Measurements from ENCODE around the gene INPP5A.
"Not testable (repeated sequence)": the region's sequence is repeated elsewhere in the genome, so short reads cannot be mapped to it uniquely, and the experiment has no call there.

Gene INPP5A

DNA sequence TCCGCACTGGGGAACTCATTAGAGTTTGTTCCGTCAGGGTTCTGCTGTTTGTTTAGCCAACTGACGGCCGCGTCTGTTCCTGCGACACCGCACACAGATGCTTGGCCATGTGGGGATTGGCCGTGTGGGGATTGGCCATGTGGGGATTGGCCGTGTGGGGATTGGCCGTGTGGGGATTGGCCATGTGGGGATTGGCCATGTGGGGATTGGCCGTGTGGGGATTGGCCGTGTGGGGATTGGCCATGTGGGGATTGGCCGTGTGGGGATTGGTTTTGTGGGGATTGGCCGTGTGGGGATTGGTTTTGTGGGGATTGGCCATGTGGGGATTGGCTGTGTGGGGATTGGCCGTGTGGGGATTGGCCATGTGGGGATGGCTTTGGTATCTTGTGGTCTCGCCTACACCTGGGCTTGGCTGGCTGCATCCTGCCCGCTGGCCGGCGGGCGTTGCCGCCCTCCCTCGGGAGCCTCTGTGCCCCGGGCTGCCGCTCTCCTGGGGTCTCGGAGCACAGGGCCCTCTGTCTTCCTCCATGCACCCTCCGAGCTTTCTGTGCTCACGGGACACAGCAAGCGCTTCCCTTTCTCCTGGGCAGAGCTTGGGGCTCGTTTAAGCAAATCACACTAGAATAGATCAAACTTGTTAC is 185.9 kb downstream of the INPP5A start:
- no peak for DNase-seq (ENCODE audit: low spot score)

- DNase-seq (ENCODE audit: low spot score): no peak
Measured at GRCh38 chr10:132724446-132724845, 186.9 kb downstream of the INPP5A start.

DNA sequence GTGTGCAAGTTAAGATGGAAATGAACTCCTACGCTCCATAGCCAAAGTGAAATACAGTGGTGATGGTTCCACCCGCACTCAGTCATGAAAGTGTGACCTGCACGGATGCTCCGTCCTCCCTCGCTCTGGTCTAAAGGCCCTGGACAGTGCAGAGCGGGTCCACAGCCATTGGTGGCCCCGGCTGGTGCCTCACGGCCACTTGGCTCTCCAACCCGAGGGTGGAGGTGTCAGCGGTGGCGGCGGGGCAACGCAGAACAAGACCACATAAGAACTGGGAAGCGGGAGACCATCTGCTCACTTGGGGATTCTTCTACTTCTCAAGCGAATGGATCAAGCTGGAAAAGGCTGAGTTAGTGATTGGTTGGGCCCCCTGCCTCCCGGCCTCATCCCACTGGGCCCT is 187.6 kb downstream of the INPP5A start:
- DNase-seq (ENCODE audit: low spot score): no peak

DNA sequence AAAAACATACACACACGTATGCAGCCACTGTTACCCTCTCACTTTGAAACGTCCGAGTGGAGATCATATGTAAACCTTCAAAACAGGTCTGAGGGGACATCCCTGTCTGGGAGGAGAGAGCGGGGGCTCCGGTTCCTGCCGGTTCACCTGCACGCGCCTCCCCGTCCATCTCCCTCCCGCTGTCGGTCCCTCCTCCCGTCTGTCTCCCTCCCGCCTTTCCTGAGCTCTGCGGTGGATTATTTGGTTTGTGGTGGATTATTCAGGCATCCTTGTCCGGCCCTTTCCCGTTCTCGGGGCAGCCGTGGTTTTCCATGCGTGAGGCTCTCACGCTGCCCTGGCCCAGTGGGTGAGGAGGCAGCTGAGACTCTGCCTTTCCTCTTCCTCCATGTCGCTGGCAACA is 188.6 kb downstream of the INPP5A start:
- no peak for DNase-seq (ENCODE audit: low spot score)

DNA sequence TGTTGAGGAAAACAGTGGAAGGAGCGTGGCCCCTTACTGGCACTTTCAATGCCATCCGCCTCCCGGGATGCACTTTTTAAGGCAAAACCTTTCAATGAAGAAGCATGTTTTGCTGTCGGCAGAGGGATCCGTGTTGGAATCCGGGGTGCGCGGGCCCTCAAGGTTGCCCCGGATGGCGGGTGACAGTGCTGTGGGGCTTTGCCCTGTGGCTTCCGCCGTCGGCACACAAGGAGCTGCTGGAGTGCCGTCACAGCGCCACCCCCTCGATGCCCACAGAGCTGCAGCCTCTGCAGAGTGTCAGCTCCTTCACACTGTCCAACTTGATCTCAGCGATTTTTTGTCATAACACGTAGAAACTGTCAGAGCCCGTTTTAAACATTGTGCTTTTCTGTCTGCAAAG is 189.4 kb downstream of the INPP5A start:
- DNase-seq (ENCODE audit: low spot score): no peak

GRCh38 chr10:132727411-132727810 is 189.8 kb downstream of the INPP5A start:
- no peak for DNase-seq (ENCODE audit: low spot score)

DNA sequence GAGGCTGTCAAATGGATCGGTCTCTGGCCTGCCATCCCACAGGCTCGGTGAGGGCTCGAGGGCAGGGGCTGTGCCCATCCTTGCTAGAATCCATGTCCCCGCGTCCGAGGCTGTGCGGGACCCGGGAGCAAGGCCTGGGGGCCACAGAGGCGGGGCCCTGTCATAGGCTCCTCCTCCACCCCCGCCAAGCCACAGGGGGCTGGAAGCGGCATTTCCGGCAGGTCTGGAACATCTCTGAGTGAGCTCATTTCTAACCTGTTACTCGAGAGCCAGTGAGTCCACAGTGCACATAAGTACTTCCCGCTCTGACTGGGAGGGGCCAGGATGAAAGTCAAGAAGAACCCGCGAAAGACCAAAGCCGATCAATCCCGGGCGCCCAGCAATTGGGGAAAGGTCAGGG is 190.7 kb downstream of the INPP5A start:
- DNase-seq (ENCODE audit: low spot score): no peak

DNA sequence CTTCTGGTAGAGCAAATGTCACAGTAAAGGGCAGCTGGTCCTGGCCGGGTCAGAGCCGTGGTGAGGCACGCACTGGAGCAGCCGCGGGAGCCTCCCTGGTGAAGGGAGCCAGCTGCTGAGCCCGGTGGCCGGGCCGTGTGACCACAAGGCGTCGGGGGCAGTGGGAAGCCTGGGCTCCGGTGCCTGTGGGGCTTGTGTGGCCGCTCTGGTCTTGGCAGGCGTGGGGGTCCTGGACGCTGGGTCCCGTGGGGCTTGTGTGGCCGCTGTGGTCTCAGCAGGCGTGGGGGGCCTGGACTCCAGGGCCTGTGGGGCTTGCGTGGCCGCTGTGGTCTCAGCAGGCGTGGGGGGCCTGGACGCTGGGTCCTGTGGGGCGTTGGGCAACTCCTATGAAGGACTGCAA is 191.2 kb downstream of the INPP5A start:
- no peak for DNase-seq (ENCODE audit: low spot score)

DNA sequence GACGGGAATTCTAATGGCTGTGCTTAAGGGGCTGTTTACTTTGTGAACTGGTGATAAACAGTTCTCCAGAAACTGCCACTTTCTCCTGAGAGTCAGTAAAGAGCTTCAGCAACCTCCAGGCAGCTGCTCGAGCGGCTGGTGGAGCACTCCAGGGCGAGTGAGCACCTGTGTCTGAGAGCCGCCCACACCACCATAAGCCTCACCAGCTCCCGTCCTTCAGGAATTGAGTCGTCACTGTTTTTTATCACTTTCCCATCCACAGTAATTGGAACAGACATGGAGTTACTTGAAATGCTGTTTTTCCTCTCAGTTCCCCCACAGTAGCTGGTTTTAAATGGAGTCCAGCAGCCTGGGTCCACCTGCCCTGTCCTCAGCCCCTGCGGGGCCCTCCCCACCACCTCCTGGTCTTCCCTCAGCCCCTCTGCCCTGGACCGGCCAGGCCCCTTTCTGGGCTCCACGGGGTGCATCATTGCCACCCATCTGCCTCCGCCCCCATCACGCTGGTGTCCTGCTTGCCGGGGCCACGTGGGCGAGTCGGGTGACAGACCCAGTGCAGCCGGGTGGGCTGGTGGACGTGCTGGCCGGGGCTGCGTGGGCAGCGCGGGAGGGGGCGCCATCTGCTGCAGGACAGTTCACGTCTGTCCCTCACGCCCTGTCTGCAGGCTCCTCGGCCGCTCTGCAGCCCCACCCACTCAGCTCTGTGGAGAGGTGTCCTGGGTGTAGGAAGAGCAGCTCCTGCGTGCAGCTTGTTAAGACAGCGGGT is 192.4 kb downstream of the INPP5A start:
- DNase-seq (ENCODE audit: low spot score): no peak

- no peak for DNase-seq (ENCODE audit: low spot score)
Measured at GRCh38 chr10:132730573-132730953, 193.0 kb downstream of the INPP5A start.

GRCh38 chr10:132732518-132732917 is 194.9 kb downstream of the INPP5A start:
- no peak for DNase-seq (ENCODE audit: low spot score)

- no peak for DNase-seq (ENCODE audit: low spot score)
Measured at GRCh38 chr10:132733926-132734325, 196.3 kb downstream of the INPP5A start.

GRCh38 chr10:132735341-132735775 is 197.8 kb downstream of the INPP5A start:
- DNase-seq (ENCODE audit: low spot score): no peak

GRCh38 chr10:132735923-132736391 is 198.4 kb downstream of the INPP5A start:
- no peak for DNase-seq (ENCODE audit: low spot score)

DNA sequence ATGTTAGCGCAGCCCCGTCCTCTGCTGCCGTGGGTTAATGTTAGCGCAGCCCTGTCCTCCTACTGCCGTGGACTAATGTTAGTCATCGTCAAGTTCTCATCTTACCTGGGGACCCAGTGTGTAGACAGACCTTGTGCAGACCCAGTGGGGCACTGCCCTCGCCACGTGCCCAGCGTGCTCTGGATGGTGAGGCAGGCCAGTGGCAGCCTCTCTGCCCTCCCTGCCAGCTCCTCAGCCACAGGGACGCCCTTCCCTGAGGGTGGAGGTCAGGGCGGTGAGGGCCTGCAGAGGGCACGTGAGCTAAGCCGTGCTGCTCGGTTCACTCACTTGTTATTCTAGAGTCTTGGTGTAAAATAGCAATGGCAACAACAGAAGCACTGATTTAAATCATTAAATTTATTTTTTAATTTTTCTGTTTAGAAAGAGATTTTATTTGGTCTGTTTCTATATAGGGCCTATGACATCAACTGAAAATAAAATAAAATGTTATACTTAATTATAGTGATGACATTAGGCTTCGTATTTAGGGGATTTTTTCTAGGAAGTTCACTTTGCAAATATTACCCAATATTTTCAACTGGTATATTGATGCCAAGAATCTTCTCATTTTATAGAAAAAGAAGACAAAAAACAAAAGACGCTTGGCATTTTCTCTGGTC is 199.9 kb downstream of the INPP5A start:
- DNase-seq (ENCODE audit: low spot score): no peak

GRCh38 chr10:132738454-132739224 is 201.1 kb downstream of the INPP5A start:
- no peak for DNase-seq (ENCODE audit: low spot score)

- DNase-seq (ENCODE audit: low spot score): no peak
Measured at GRCh38 chr10:132739225-132739613, 201.6 kb downstream of the INPP5A start.

DNA sequence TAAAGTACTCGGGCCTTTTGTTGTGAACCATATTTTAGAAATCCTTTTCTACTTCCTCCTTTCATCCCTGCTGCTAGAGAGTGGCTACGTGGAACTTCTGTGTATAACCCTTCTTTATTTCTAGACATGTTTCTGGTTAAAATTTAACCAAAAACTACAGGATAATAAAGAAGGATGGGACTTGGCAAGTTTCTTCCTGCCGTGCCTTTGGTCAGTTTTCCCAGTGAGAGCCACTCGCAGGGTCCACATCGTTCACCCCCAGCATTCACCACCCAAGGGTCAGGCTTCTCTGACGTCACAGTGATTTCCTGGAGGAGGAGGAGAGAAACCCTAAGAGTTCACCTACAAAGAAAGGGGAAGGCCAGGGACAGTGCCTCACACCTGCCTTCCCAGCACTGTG is 203.0 kb downstream of the INPP5A start:
- DNase-seq (ENCODE audit: low spot score): no peak

GRCh38 chr10:132742167-132742836 is 204.7 kb downstream of the INPP5A start:
- DNase-seq (ENCODE audit: low spot score): no peak

DNA sequence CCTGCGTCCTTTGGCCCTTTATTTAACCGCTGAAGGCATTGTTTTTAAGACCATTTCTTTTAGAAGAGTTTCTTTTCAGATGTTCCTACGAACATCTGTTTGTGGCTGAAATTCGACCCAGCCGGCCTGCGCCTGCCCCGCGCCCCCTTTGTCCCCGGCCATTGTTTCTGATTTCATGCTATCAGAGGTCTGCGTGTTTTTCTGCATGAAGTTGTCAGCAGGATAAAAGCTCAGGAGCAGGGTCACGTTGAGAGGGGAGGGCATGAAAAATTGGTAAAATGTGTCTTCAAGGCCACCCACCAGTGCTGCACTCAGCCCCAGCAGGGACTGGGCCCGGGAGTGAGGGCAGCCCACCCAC is 205.2 kb downstream of the INPP5A start:
- DNase-seq (ENCODE audit: low spot score): no peak

DNA sequence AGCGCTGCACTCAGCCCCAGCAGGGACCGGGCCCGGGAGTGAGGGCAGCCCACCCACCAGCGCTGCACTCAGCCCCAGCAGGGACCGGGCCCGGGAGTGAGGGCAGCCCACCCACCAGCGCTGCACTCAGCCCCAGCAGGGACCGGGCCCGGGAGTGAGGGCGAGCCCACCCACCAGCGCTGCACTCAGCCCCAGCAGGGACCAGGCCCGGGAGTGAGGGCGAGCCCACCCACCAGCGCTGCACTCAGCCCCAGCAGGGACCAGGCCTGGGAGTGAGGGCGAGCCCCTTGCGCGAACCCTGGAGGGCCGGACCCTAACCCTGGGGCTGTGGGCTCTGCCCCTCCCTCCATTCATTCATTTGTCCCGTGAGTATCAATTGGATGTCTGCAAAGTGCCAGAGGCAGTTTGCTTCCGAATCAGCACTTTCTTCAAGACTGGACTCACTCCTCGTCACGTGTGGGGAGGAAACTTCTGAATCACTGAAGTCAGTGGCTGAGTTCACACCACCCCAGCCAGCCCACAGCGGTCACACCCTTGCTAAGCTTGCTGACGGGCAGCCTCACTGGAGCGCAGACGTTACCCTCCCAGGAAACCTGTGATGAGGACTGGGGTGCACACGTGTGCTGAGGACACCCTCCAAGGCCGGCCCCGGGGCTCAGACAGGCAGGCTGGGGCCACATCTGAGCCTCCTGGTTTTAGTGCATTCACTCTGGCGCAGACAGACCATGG is 205.8 kb downstream of the INPP5A start:
- not testable (repeated sequence) for DNase-seq (ENCODE audit: low spot score)

Data from SW480 (cell line).